ENCODE results near the gene IRF4.

IRF4 gene

GRCh38 chr6:341914-342831 lies 49.4 kb upstream of the IRF4 start:
- no peaks in the 10 kb centered on the region for H3K36me3 ChIP-seq (ENCODE audit: control insufficient read depth in 2 of 2, insufficient read depth in 1 of 2, low read length in 2 of 2)
- H3K4me1 ChIP-seq (ENCODE audit: control insufficient read depth, insufficient read depth, low read length): no peaks in the 10 kb centered on the region
- no peak overlapping the region for H3K27ac ChIP-seq (ENCODE audit: extremely low read depth, low read depth, low read length)
- no peaks in the 10 kb centered on the region for H3K9me3 ChIP-seq (ENCODE audit: control insufficient read depth, insufficient read depth, low read depth, low read length)
- H3K4me3 ChIP-seq (ENCODE audit: low read depth, low read length): no peak overlapping the region
- ChIA-PET CTCF (interaction anchor here (1.5 kb wide), 1 partner anchor 9 kb away, joined by 7 read pairs; no protein-coding TSS in a partner anchor), POLR2A (no interaction called here)
- TF ChIP-seq FEZF1 (tag by site-specific recombination; IDR thresholded peaks at IDR 0.05): no peak
- TF ChIP-seq SCRT2 (tag by site-specific recombination; IDR thresholded peaks at IDR 0.05): no peak
- TF ChIP-seq ZNF292 (tag by site-specific recombination; IDR thresholded peaks at IDR 0.05; ENCODE audit: borderline replicate concordance, low read depth): no peak
- no peak for TF ChIP-seq ZNF555 (tag by site-specific recombination; conservative IDR thresholded peaks at IDR 0.05)
- no peak for TF ChIP-seq ZNF157 (tag by site-specific recombination; IDR thresholded peaks at IDR 0.05)
- TF ChIP-seq ZNF184 (tag by site-specific recombination; IDR thresholded peaks at IDR 0.05): no peak

- Histone ChIP-seq H3K27ac (ENCODE audit: extremely low read depth, low read depth, low read length) (no peak overlapping the region), H3K36me3 (ENCODE audit: control insufficient read depth in 2 of 2, insufficient read depth in 1 of 2, low read length in 2 of 2) (no peaks in the 10 kb centered on the region), H3K4me1 (ENCODE audit: control insufficient read depth, insufficient read depth, low read length) (no peaks in the 10 kb centered on the region), H3K9me3 (ENCODE audit: control insufficient read depth, insufficient read depth, low read depth, low read length) (no peaks in the 10 kb centered on the region), H3K4me3 (ENCODE audit: low read depth, low read length) (no peak overlapping the region)
- POLR2A ChIA-PET: no interaction called here
- TF ChIP-seq ZNF560 (tag by site-specific recombination; IDR thresholded peaks at IDR 0.05; ENCODE audit: borderline replicate concordance) (0 out of 2 replicates have a peak, but pooled peaks have one; percentile 14), ZNF548 (tag by site-specific recombination; IDR thresholded peaks at IDR 0.05) (no peak)
- CTCF ChIA-PET: interaction anchor here (1.5 kb wide), 1 partner anchor 8 kb away, joined by 7 read pairs; no protein-coding TSS in a partner anchor
Observed at GRCh38 chr6:342832-343179, 48.7 kb upstream of the IRF4 start.

GRCh38 chr6:343226-343935 lies 48.2 kb upstream of the IRF4 start:
- no peak for TF ChIP-seq RBAK (tag by site-specific recombination; IDR thresholded peaks at IDR 0.05)
- no peak for TF ChIP-seq ZBTB49 (tag by site-specific recombination; IDR thresholded peaks at IDR 0.05; ENCODE audit: low read depth)
- no peak for TF ChIP-seq BCL11B (tag by site-specific recombination; IDR thresholded peaks at IDR 0.05; ENCODE audit: low read depth)
- TF ChIP-seq ZNF449 (tag by site-specific recombination; IDR thresholded peaks at IDR 0.05): no peak
- no peak for TF ChIP-seq ZNF169 (tag by site-specific recombination; IDR thresholded peaks at IDR 0.05)
- no peak for TF ChIP-seq AEBP2 (tag by site-specific recombination; IDR thresholded peaks at IDR 0.05; ENCODE audit: borderline replicate concordance)
- TF ChIP-seq ZNF521 (tag by site-specific recombination; IDR thresholded peaks at IDR 0.05): no peak
- TF ChIP-seq ZNF37A (tag by site-specific recombination; IDR thresholded peaks at IDR 0.05): no peak
- no peak for TF ChIP-seq ZNF707 (tag by site-specific recombination; IDR thresholded peaks at IDR 0.05)
- TF ChIP-seq ZNF239 (tag by site-specific recombination; IDR thresholded peaks at IDR 0.05): no peak
- no peak for TF ChIP-seq ZNF112 (tag by site-specific recombination; IDR thresholded peaks at IDR 0.05)
- ChIA-PET CTCF (no interaction called here), POLR2A (no interaction called here)
- Histone ChIP-seq H3K27ac (ENCODE audit: extremely low read depth, low read depth, low read length) (no peak overlapping the region), H3K36me3 (ENCODE audit: control insufficient read depth in 2 of 2, insufficient read depth in 1 of 2, low read length in 2 of 2) (peaks cover 0 to 3% of the 10 kb centered on the region in 2 experiments; a peak in 1 of 3 replicates), H3K9me3 (ENCODE audit: control insufficient read depth, insufficient read depth, low read depth, low read length) (no peaks in the 10 kb centered on the region), H3K4me3 (ENCODE audit: low read depth, low read length) (no peak overlapping the region), H3K4me1 (ENCODE audit: control insufficient read depth, insufficient read depth, low read length) (no peaks in the 10 kb centered on the region)
